Choroid plexus epithelial cell (primary cell): ENCODE data around the gene SYT8.

Source experiments
- DNase-seq: peaks from one replicate; pipeline ENCODE4 v3.0.0-alpha.2; 2010; ENCODE audit warnings: low read depth
- H3K4me3 ChIP-seq: 2 replicates; pipeline ENCODE4 v1.5.1; 2011; ENCODE audit warnings: low read depth, mild to moderate bottlenecking, control low read depth, low read length, moderate library complexity
- CTCF ChIP-seq: conservative IDR thresholded peaks from 2 replicates; pipeline ENCODE4 v1.5.1; 2011; ENCODE audit warnings: low read depth, mild to moderate bottlenecking, control low read depth, inconsistent platforms, low read length, moderate library complexity

SYT8 gene

GRCh38 chr11:1829039-1829820 is 5.6 kb upstream of the SYT8 start:
- TF ChIP-seq CTCF, result no peak
- DNase-seq, result peak; percentile 64
- H3K4me3 ChIP-seq, result no peak overlapping the region

GRCh38 chr11:1830004-1830321 is 4.8 kb upstream of the SYT8 start:
- no peak overlapping the region for H3K4me3 ChIP-seq
- no peak for TF ChIP-seq CTCF
- DNase-seq, result no peak

- no peak overlapping the region for H3K4me3 ChIP-seq
- TF ChIP-seq CTCF, result no peak
- no peak for DNase-seq
These were observed 4.2 kb upstream of the SYT8 start for GRCh38 chr11:1830322-1831223.

GRCh38 chr11:1831338-1832210 is 3.2 kb upstream of the SYT8 start:
- TF ChIP-seq CTCF, result no peak
- no peak overlapping the region for H3K4me3 ChIP-seq
- no peak for DNase-seq

GRCh38 chr11:1832211-1832919 is 2.4 kb upstream of the SYT8 start:
- peak; percentile 82 for TF ChIP-seq CTCF
- H3K4me3 ChIP-seq, result no peak overlapping the region
- no peak for DNase-seq

GRCh38 chr11:1832920-1833295 is 1.9 kb upstream of the SYT8 start:
- no peak overlapping the region for H3K4me3 ChIP-seq
- no peak for DNase-seq

More at GRCh38 chr11:1832920-1833295, 1.9 kb upstream of the SYT8 start:
- no peak for TF ChIP-seq CTCF
